HL-60 (cell line): ENCODE results near the gene NOXO1.
A peak's percentile ranks its signal among the peaks of the same experiment; 100 is the strongest.

ENCODE experiments used
- DNase-seq, 2 experiments: peaks; one replicate each; pipeline ENCODE4 v3.0.0-alpha.2; 2010 to 2020; ENCODE audit warnings: low read depth in 1 of 2, low spot score in 1 of 2
- H3K27ac ChIP-seq: fragments of 250-450 bp; sonication (Bioruptor Pico); replicated peaks from 2 replicates; pipeline ENCODE4 v1.5.1; 2020; ENCODE audit warnings: mild to moderate bottlenecking, moderate library complexity
- H3K27me3 ChIP-seq: fragments of 250-450 bp; sonication (Bioruptor Pico); 2 replicates; pipeline ENCODE4 v1.5.1; 2021; ENCODE audit warnings: mild to moderate bottlenecking, moderate library complexity; ENCODE audit not compliant: insufficient read depth, poor library complexity, severe bottlenecking
- H3K4me3 ChIP-seq: replicated peaks from 2 replicates; pipeline ENCODE4 v1.5.1; 2011; ENCODE audit warnings: mild to moderate bottlenecking, control low read depth, low read length; ENCODE audit not compliant: insufficient read depth
- CTCF ChIP-seq: IDR thresholded peaks from one replicate; pipeline ENCODE4 v1.5.1; 2011; ENCODE audit warnings: low read length, control low read depth, inconsistent platforms; ENCODE audit not compliant: insufficient read depth
- GABPA ChIP-seq: IDR thresholded peaks from 2 replicates; pipeline ENCODE4 v1.6.1; 2012; ENCODE audit warnings: low read depth
- POLR2AphosphoS5 ChIP-seq: IDR thresholded peaks from 2 replicates; pipeline ENCODE4 v1.6.1; 2012; ENCODE audit warnings: low read depth
- REST ChIP-seq: IDR thresholded peaks from 2 replicates; pipeline ENCODE4 v1.6.1; 2012; ENCODE audit warnings: low read depth; ENCODE audit not compliant: insufficient replicate concordance
- SPI1 ChIP-seq: IDR thresholded peaks from 2 replicates; pipeline ENCODE4 v1.6.1; 2012; ENCODE audit warnings: low read depth, mild to moderate bottlenecking, borderline replicate concordance

NOXO1 gene

DNA sequence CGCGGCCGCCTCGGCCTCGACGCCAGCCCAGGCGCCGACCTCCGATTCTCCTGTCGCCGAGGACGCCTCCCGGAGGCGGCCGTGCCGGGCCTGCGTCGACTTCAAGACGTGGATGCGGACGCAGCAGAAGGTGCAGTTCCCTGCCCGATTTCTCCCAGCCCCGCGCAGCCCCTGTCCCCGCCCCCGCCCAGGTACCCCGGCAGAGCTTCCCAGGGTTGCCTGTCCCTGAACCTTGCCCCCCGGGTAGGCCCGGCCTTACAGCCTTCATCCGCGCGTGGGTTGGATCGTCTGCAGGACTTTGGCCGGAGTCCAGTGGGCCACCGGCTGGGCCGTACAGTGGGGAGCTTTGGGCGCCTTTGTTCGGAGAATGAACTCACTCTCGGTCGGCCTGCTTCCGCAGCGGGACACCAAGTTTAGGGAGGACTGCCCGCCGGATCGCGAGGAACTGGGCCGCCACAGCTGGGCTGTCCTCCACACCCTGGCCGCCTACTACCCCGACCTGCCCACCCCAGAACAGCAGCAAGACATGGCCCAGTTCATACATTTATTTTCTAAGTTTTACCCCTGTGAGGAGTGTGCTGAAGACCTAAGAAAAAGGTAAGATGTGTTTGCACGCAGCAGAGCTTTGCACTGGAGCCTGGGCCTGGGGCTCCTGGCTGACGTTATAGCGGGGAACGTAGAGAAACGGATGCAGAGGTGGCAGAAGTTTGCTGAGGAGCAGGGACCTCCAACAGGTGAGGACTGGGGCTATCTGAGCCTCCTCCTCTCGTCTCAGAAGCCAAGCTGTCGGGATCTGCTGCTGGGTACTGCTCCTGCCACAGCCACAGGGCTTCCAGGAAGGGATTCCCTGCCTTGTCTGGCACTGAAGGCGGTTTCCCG, 3.3 kb upstream of the NOXO1 start:
- DNase-seq: no peak
- Histone ChIP-seq H3K4me3 (peak overlapping the region; percentile 88), H3K27me3 (peaks cover 38% of the 10 kb centered on the region), H3K27ac (peak overlapping the region; percentile 40)
- TF ChIP-seq POLR2AphosphoS5: peak; percentile 12; the same call in 1 of the 2 replicates
- TF ChIP-seq CTCF: no peak
- TF ChIP-seq GABPA: no peak
- no peak for TF ChIP-seq SPI1
- TF ChIP-seq REST: no peak

- H3K27me3 ChIP-seq: peaks cover 30% of the 10 kb centered on the region
- TF ChIP-seq SPI1 (no peak), POLR2AphosphoS5 (peak; percentile 12; the same call in 1 of the 2 replicates), GABPA (no peak), CTCF (peak; percentile 48), REST (peak; percentile 25)
- peak in 1 of 2 experiments; percentile 77 for DNase-seq
- peak within 1 kb of the TSS; percentile 88 for H3K4me3 ChIP-seq
- H3K27ac ChIP-seq: peak within 1 kb of the TSS; percentile 40
These were observed 2.5 kb upstream of the NOXO1 start, which contains the start of gene GFER for GRCh38 chr16:1983544-1984346. Gene GFER (plus strand): TSS chr16:1984193. CDS start chr16:1984219, 26 bp downstream.

- no peak overlapping the region for H3K4me3 ChIP-seq
- no peak overlapping the region for H3K27ac ChIP-seq
These were observed 1.8 kb upstream of the NOXO1 start for GRCh38 chr16:1982991-1983543.

More at GRCh38 chr16:1982991-1983543, 1.8 kb upstream of the NOXO1 start:
- TF ChIP-seq SPI1 (no peak), POLR2AphosphoS5 (no peak), REST (no peak), GABPA (no peak), CTCF (no peak)
- peaks cover 29% of the 10 kb centered on the region for H3K27me3 ChIP-seq
- DNase-seq: no peak
